SK-N-SH treated with all-trans-retinoic acid at 6 μM for 48 hours (cell line): Measurements from ENCODE around the gene KCNH1.

ENCODE experiments used
- BACH2 ChIP-seq: fragments of 250-450 bp; sonication (Bioruptor Pico); IDR thresholded peaks from 2 replicates; pipeline ENCODE4 v1.9.0; 2021; ENCODE audit warnings: mild to moderate bottlenecking, borderline replicate concordance
- GLIS3 ChIP-seq: fragments of 250-450 bp; sonication (Bioruptor Pico); IDR thresholded peaks from 2 replicates; pipeline ENCODE4 v1.5.0; 2020; ENCODE audit warnings: mild to moderate bottlenecking, moderate library complexity
- TCF4 ChIP-seq: fragments of 250-450 bp; sonication (Bioruptor Pico); IDR thresholded peaks from 2 replicates; pipeline ENCODE4 v1.8.0; 2021; ENCODE audit warnings: mild to moderate bottlenecking, moderate library complexity, borderline replicate concordance
- TOX ChIP-seq: fragments of 250-450 bp; sonication (Bioruptor Pico); IDR thresholded peaks from 2 replicates; pipeline ENCODE4 v1.8.0; 2021; ENCODE audit warnings: mild to moderate bottlenecking, moderate library complexity, borderline replicate concordance
- ZNF565 ChIP-seq: fragments of 450-650 bp; formaldehyde crosslinking; conservative IDR thresholded peaks from 2 replicates; pipeline ENCODE4 v1.5.0; 2020; ENCODE audit warnings: low read depth, mild to moderate bottlenecking, moderate library complexity
- ZNF8 ChIP-seq: fragments of 450-650 bp; formaldehyde crosslinking; IDR thresholded peaks from 2 replicates; pipeline ENCODE4 v1.5.0; 2020; ENCODE audit warnings: mild to moderate bottlenecking, moderate library complexity
- TF ChIP-seq, protein P1 (sequence below): fragments of 250-450 bp; sonication (Bioruptor Pico); IDR thresholded peaks from 2 replicates; pipeline ENCODE4 v1.8.0; 2020; ENCODE audit warnings: mild to moderate bottlenecking, moderate library complexity, borderline replicate concordance
- TF ChIP-seq, protein P2 (sequence below): fragments of 250-450 bp; sonication (Bioruptor Pico); IDR thresholded peaks from 2 replicates; pipeline ENCODE4 v1.5.1; 2020; ENCODE audit warnings: low read depth, mild to moderate bottlenecking, moderate library complexity
- TF ChIP-seq, protein P3 (sequence below): fragments of 250-450 bp; sonication (Bioruptor Pico); IDR thresholded peaks from 2 replicates; pipeline ENCODE4 v1.5.0; 2020; ENCODE audit warnings: mild to moderate bottlenecking, moderate library complexity

GRCh38 chr1:211068976-211069375 lies 65.0 kb downstream of the KCNH1 start:
- TF ChIP-seq, protein P1, sequence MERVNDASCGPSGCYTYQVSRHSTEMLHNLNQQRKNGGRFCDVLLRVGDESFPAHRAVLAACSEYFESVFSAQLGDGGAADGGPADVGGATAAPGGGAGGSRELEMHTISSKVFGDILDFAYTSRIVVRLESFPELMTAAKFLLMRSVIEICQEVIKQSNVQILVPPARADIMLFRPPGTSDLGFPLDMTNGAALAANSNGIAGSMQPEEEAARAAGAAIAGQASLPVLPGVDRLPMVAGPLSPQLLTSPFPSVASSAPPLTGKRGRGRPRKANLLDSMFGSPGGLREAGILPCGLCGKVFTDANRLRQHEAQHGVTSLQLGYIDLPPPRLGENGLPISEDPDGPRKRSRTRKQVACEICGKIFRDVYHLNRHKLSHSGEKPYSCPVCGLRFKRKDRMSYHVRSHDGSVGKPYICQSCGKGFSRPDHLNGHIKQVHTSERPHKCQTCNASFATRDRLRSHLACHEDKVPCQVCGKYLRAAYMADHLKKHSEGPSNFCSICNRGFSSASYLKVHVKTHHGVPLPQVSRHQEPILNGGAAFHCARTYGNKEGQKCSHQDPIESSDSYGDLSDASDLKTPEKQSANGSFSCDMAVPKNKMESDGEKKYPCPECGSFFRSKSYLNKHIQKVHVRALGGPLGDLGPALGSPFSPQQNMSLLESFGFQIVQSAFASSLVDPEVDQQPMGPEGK (CRISPR knock-in tag) = no peak
- TF ChIP-seq, protein P2, sequence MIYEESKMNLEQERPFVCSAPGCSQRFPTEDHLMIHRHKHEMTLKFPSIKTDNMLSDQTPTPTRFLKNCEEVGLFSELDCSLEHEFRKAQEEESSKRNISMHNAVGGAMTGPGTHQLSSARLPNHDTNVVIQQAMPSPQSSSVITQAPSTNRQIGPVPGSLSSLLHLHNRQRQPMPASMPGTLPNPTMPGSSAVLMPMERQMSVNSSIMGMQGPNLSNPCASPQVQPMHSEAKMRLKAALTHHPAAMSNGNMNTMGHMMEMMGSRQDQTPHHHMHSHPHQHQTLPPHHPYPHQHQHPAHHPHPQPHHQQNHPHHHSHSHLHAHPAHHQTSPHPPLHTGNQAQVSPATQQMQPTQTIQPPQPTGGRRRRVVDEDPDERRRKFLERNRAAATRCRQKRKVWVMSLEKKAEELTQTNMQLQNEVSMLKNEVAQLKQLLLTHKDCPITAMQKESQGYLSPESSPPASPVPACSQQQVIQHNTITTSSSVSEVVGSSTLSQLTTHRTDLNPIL (CRISPR knock-in tag) = no peak
- TF ChIP-seq TOX = no peak
- TF ChIP-seq ZNF8 (CRISPR knock-in tag) = no peak
- TF ChIP-seq TCF4 (CRISPR knock-in tag) = no peak
- TF ChIP-seq GLIS3 (CRISPR knock-in tag) = no peak
- TF ChIP-seq ZNF565 (CRISPR knock-in tag) = no peak
- no peak for TF ChIP-seq BACH2 (CRISPR knock-in tag)
- TF ChIP-seq, protein P3, sequence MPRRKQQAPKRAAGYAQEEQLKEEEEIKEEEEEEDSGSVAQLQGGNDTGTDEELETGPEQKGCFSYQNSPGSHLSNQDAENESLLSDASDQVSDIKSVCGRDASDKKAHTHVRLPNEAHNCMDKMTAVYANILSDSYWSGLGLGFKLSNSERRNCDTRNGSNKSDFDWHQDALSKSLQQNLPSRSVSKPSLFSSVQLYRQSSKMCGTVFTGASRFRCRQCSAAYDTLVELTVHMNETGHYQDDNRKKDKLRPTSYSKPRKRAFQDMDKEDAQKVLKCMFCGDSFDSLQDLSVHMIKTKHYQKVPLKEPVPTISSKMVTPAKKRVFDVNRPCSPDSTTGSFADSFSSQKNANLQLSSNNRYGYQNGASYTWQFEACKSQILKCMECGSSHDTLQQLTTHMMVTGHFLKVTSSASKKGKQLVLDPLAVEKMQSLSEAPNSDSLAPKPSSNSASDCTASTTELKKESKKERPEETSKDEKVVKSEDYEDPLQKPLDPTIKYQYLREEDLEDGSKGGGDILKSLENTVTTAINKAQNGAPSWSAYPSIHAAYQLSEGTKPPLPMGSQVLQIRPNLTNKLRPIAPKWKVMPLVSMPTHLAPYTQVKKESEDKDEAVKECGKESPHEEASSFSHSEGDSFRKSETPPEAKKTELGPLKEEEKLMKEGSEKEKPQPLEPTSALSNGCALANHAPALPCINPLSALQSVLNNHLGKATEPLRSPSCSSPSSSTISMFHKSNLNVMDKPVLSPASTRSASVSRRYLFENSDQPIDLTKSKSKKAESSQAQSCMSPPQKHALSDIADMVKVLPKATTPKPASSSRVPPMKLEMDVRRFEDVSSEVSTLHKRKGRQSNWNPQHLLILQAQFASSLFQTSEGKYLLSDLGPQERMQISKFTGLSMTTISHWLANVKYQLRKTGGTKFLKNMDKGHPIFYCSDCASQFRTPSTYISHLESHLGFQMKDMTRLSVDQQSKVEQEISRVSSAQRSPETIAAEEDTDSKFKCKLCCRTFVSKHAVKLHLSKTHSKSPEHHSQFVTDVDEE (CRISPR knock-in tag) = no peak
